Measurements from ENCODE around the gene HIVEP2.
A peak's percentile ranks its signal among the peaks of the same experiment; 100 is the strongest.

HIVEP2 gene

GRCh38 chr6:142857233-142857761 lies 87.7 kb downstream of the HIVEP2 start:
- no peak for DNase-seq

DNA sequence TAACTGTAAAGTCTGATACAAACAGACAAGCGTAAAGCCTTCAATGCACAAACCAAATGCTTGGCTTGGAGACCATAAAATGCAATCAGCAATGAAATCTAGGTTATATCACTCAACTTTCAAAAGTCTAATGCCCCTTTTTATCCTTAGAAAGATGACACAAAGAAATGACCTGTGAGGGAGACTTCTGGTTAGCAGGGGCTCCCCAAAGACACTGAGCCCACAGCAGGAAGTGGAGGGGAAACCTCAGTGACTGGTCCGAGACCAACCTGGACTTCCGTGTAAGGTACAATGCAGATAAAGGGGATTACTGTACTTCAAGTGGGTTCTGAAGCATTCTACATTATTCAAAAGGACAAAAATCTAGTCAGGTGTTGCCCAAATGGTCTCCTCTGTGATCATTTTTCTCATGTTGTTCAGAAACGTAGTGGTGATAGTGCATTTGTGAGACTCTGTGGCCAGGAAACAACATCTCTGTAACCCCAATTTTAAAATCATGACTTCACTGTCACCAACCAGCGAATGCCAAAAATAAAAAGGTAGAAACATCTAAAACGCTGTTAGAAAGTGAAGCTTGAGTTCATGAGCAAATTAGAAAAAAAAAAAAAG lies 88.2 kb downstream of the HIVEP2 start:
- DNase-seq: no peak

DNA sequence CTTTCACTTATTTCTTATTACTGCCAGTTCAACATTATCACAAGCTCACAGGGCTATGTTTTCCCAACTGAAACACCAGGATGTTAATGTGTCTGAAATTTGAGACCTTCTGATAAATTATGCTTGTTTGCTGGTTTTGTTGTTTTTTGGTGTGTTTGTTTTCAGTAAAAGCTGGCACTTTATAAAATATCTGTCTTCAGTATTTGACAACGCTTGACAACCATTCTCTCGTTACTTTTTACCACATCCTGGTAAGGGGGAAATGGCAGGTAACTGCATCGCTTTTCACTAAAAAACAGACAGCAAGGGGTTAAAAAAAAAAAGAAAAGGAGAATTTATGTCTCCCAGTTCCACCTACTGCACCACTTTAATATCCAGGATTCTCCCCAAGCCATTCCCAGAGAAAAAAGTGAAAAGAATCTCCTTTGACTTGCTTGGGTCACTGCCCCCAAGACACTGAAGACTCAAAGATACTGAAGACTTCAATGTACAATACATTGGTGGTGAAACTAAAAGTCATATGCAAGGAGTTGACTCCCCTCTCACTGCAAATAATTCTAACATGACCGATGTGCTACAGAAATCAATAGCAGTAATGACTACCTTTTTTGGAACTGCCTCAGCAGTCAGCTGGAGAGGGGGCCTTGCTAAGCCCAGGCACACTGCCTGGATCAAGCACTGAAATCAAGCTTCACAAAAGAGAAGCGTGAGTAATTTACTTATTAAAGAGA lies 88.9 kb downstream of the HIVEP2 start:
- DNase-seq: no peak

DNA sequence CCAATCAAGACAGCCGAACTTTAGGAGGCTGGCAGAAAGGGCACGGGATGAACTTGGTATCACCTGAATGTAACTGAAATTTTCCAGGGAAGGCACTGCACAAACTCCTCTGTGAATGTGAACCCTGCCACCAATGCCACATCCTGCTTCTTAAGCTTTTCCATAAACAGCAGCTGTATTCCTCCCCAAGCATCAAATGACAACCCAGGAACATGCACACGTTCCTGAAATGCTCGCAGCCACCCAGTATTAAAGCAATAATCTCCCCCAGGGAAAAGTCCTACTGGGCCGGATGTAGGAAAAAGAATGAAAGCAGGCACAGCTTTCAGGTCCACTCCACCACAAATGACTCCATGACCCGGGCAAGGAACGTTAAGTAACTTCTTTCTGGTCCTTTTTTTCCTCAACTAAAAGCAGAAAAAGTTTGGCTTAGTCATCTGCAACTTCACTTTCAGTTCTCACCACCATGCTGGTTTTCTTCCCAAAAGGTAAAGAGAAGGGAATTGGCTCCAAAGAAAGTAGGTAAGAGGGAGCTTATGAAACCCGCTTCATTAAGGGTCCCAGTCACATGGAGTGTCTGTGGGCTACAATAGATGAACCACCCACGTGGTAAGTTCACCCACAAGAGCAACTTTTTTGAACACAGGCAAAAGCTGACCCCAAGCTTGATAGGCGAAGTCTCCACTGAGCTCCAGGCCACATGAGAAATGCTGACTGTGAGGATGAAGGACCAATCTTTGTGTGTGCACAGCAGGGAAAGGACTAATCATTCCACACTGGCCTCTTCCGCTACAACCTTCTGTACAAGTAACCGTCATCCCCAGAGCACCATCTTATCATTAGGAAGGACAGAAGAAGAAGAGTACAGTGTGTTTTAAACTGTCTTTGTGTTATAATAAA lies 90.1 kb downstream of the HIVEP2 start:
- no peak for DNase-seq

GRCh38 chr6:142853244-142854180 lies 91.5 kb downstream of the HIVEP2 start:
- no peak for DNase-seq

DNA sequence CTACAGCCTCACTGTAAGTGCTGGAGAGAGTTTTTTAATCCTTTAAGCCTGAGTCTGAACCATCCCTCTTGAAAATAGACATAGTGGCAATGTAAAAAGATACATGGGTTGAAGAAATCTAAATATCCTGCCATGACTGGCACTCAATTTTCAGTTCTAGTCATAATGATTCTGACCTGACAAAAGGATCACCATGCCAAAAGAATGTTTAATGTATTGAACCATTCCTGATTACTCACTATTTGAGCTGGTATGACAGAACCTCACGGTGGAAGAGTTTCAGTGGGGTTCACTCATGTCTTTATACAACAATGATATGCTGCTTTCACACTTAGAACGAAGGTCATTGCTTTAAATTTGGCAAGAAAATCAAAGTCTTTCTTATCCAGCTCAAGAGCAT lies 93.4 kb downstream of the HIVEP2 start:
- no peak for DNase-seq

- DNase-seq: no peak
Observed at GRCh38 chr6:142850679-142851423, 94.1 kb downstream of the HIVEP2 start.

- DNase-seq: no peak
Observed at GRCh38 chr6:142848976-142849375, 96.0 kb downstream of the HIVEP2 start.

- DNase-seq: no peak
Observed at GRCh38 chr6:142848156-142848555, 96.8 kb downstream of the HIVEP2 start.

- no peak for DNase-seq
Observed at GRCh38 chr6:142846883-142847287, 98.1 kb downstream of the HIVEP2 start.

DNA sequence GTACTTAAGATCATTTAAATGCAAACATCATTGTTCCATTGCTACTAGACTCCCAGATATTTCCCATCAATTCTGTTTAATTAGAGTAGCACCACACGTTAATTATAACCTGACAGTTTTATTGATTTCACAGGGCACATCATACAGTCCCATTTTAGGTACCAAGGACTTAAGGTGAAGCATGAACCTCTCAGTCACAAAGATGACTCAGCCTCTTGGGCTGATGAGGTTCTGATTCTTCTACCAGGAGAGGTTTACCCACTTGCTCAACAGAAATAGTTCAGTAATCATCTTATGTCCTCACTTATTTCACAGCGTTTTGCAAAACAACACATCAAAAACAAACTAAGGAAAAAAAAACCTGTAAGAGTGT lies 98.5 kb downstream of the HIVEP2 start:
- DNase-seq: no peak

DNA sequence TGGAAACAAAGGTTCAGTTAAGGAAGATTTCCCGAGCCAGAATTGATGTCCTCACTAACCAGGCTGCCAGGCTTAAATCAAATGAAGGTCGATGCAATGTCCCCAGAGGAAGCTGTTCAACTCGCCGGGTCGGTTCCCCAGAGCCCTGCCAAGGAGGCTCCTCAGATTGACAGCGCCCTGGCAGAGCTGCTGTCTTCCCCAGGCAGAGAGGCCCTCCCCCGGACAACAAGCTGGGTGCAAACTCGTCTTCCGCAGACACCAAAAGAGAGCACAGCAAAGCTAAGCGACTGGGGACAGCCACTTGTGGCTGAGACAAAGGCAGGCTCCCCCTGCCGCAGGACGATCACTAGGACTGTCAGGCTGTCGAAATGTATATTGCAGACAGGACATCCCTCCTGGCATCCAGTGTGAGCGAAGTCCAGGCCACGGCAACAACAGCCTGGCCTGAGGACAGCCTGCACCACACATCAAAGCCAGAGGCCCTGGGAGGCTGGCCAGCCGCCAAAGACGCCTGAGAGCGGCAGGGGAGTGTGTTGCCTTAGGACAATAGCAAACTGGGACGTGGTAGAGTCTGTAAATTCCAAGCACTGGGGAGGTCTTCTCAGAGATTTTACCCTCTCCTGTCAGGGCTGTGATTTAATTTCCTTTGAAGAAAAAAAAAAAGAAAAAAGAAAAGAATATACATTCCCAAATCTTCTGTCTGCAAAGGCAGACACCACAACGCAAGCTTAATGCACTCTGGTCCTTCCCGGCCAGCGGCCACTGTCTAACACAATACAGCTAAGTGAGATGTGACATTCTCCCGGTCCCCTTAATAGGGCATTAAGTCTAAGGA lies 99.1 kb downstream of the HIVEP2 start:
- DNase-seq: peak; percentile 40

GRCh38 chr6:142845143-142845571 lies 99.8 kb downstream of the HIVEP2 start:
- no peak for DNase-seq

DNA sequence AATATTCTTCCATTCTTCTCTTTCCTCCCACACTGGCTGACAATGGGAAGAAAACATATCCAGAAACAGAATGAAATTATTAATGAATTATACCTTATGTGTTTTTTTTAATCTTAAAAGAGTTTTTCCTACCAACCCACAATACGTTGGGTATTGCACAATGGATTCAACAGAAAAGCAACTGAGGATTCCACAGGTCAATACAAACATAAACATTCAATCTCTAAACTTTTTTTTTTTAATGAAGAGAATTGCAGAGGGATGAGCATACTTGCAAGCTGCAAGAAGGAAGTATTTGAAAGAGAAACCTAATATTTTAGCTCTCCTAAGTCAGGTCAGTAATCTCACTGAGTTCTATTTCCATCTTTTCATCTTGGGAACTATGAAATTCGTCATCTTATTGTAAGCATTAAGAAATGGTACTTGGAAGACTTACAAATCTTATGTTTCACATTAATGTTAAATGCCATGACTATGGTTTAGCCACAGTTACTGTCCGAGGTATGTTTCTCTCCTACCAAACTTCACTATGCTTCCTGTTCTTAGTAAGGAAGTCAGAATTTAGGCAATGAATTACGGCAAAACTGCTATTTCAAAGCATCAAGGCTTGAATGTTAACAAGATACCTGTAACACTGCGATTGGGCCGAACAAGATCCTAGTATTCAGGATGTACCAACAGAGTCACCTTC lies 100.8 kb downstream of the HIVEP2 start:
- DNase-seq: no peak

- DNase-seq: no peak
Observed at GRCh38 chr6:142843361-142843760, 101.6 kb downstream of the HIVEP2 start.

GRCh38 chr6:142842418-142843261 lies 102.3 kb downstream of the HIVEP2 start:
- DNase-seq: no peak

GRCh38 chr6:142841915-142842314 lies 103.1 kb downstream of the HIVEP2 start:
- no peak for DNase-seq

GRCh38 chr6:142839686-142840040 lies 105.3 kb downstream of the HIVEP2 start:
- no peak for DNase-seq
